HG02571 (cell line): ENCODE measurements around the gene MCU.
"Not testable (repeated sequence)": the region's sequence is repeated elsewhere in the genome, so short reads cannot be mapped to it uniquely, and the experiment has no call there.

Experiments
- ATAC-seq: cut with Tn5 transposase; IDR thresholded peaks from one replicate; pipeline ENCODE4 v1.9.1; 2021; ENCODE audit warnings: mild to moderate bottlenecking, moderate library complexity; ENCODE audit not compliant: unreplicated experiment

Gene MCU

DNA sequence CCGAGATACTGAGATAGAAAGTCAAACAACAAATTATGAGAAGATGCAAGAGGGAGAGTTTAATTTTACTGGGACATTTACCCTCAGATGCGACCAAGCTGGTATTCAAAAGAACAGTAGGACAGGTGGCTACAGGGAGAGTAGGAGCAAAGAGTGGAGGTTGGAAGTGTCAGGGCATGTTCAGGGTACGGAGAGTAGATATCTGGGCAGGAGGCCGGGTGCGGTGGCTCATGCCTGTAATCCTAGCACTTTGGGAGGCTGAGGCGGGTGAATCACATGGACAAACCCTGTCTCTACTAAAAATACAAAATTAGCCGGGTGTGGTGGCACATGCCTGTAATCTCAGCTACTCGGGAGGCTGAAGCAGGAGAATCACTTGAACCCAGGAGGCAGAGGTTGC lies 5.5 kb upstream of the MCU start:
- not testable (repeated sequence) for ATAC-seq

DNA sequence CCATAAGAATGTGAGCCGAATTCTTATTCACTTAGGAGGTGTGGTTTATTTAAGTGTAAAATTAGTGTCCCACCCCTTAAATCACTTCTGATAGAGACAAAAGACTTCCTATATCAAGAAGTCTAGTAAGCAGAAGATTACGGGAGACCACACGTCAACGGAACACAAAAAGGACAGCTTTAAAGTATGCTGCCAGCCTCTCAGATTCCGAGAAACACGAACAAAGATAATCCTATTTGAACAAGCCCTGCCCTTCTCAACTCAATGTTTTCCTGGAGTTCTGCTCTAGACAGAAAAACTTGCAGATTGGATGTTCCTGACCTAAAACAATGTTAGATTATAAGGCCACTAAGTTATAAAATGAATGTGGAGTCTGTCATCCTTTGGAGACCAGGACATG lies 4.9 kb upstream of the MCU start:
- no peak for ATAC-seq

DNA sequence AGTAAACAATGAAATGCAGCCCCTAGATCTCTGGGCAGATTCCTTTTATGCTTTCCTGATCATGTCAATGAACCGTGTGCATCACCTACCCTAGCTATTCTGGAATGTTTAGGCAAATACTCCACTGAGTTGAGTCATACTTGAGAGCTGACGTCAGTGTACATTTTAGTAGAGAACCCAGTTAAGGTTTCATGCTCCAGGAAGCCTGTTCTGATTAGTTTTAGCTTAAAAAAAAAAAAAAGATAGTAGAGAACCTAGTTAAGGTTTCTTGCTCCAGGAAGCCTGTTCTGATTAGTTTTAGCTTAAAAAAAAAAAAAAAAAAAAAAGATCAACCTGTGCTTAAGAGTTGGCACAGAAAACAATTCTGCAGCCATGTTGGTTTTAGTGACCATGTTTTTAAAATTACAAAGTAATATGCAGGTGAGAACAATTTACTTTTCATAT lies 3.7 kb upstream of the MCU start:
- no peak for ATAC-seq

DNA sequence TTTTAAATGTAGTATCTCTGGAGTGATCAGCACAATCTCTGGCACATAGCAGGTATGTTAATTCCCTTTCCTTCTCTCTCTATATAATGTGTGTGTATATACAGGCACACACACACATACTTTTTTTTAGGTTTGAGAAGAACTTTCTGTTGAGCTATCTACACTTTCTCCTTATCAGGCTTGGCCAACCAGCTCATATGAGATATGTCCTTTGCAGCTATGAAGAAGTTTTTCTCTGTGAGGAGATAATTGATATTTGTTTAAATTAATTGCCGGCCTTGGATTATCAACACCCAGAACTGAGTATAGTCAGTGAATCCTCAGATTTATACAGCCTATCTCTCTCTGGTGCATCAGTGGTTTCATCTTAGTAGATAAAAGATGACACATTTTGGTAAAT lies 2.3 kb upstream of the MCU start:
- no peak for ATAC-seq

DNA sequence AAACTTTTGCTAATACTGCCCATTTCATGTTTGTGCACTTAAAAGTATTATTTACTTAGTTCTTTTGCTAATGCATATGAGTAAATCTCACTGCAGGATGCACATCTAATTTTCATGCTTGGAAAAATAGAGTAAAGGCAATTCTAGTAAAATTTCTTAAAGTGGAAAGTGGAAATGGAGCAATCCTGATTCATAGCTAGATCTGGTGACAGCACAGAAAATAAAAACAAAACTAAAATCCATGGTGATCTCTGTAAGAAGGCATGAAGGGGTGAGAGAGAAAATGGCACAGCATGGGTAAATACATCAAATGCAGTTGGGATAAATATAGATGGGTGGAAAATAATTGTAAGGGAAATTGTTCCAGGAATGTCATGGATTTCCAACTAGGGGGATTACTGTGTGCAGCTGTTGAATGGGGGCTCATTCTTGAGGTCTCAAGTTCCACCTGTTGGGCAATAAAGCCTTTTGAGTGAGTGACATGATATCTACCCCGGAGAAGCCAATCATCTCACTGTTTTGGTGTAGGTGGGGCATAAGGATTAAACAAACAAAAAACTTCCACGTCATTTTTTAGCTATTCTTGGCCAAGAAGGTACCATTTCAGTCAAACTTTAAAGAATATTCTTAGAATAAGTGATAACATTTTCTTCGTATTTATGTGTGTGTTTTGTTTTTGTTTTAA lies 1.7 kb upstream of the MCU start:
- no peak for ATAC-seq

DNA sequence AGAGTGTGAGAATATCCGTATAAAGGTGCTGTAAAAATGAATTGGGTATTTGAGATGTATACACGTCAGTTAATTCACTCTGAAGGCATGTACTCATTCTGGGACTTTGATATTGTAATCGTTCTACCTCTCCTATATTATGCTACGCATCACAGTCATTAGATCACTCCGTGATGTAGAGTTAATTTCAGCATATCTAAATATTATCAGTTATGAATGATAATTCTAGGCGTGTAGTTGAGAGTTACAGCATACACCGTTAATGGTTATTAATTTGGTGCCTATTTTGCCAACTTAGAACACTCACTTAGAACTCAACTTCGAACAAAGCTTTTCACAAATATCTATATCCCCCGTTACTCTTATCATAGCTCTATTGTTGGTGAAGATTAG lies 477 bp upstream of the MCU start:
- no peak for ATAC-seq

DNA sequence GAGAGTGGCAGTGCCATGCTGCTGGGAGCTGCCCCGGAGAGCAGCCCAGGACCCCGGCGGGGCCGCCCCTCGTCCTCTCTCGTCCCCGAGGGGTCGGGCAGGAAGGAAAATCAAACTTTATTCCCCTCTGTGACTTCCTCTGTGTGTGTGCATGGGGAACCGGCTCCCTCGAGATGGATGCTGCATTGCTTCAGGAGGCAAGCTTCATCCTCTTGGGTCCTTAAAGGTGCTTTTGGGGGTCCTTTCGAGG lies 726 bp downstream of the MCU start:
- ATAC-seq = peak; percentile 1

DNA sequence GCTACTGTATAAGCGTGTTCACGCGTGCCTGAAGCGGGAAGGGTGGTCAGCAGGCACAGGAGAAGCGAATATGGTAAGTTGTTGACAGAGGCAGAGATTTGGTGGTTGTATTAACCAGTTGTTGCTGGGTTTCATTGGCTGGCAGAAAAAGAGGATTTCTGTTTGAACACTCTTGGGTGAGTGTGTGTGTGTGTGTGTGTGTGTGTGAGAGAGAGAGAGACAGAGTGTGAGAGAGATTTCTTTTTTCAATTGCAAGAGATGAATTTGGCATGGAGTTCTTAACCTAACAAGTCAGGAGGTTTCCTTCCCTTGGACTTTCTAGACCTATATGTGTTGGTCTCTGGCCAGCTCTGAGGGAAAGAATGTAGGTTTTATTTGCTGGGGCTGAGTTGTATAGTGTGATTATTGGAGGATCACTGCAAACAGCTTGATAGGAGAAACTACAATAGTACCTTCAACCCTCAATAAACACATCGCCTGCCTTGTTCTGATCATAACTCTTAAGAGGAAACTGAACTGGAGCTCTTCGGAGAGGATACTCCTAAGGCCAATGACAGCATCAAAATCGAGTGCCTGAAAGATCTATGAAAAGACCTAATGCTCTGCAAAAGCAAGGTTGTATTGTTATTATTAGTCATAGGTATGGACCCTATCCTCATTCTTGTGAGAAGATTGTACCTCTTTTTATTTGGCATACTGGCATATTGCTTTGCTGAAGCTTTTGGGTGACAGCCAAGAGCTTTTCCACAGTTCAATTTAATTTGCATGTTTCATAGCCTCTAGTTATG lies 1.2 kb downstream of the MCU start:
- no peak for ATAC-seq

DNA sequence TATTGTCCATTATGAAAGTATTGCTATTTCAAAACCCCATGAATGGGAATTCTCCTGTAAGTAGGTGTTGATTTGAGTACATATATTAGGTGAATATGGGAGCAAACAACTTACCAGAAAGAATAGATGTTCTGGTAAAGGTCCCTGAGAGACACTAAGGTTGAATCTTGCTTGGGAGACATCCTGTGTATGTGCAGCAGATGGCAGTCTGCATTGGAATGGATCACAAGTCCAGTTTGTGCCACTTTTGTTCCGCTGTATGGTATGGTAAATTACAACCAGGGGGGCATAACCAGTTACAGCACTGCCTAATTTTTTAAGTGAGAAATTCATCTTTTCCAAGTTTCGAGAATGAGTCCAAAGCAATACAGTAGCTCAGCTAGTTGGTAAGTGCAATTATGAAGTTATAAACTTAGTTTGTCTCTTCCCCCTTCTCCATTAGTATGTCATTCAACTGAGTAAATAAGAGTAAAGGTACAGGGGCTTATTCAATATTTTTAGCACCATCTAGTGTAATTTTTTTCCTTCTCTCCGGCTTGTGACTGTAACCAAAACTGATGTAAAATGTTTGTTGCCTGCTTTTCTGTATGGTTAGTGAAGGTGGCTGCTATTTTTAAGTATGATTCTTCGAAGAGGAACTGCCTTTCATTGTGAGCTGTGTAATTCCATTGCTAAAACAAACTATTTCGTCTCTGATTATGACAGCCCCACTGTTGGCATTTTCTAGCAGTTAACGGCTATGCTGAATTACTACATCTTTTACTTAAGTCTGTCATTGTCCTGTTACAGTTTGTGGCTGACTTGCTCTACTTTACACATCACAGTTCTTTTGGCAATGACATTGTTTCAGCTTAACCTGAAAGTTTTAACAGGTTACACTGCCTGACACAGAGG lies 2.8 kb downstream of the MCU start:
- ATAC-seq = no peak

DNA sequence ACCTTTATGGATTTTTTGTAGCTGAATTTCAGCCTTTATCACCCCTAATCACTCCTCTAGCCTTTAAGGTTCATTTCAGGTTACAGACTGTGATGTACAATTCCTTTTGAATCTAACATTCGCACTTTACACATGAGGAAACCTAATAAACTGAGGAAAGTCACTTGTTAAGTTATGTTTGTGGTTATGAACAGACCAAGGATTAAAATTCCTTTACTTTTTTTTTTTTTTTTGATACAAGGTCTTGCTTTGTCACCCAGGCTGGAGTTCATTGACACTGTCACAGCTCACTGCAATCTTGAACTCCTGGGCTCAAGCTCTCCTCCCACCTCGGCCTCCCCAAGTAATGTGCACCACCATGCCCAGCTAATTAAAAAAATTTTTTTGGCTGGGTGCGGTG lies 3.6 kb downstream of the MCU start:
- no peak for ATAC-seq

DNA sequence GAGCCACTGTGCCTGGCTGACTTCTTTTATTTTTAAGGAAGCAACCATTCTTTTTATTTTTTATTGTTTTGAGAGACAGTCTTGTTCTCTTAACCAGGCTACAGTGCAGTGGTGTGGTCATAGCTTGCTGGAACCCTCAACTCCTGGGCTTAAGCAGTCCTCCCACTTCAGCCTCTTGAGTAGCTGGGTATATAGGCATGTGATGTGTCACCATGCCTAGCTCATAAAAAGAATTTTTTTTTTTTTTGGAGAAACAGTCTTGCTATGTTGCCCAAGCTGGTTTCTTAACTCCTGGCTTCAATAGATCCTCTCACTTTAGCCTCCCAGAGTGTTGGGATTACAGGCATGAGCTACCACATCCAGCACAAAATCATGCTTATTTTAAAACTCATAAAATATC lies 5.8 kb downstream of the MCU start:
- ATAC-seq = no peak

DNA sequence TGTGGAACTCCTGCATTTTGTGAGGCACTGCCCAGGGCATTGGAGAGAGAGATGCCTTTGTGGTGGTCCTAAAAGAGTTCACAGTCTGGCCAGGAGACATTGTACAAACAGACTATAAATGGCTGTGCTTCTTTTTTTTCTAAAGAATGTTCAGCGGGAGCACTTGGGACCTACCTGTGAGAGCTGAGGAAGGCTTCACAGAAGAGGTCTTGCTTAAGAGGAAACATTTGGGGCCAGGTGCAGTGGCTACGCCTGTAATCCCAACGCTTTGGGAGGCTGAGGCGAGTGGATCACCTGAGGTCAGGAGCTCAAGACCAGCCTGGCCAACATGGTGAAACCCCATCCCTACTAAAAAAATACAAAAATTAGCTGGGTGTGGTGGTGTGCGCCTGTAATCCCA lies 10.5 kb downstream of the MCU start:
- ATAC-seq = not testable (repeated sequence)

DNA sequence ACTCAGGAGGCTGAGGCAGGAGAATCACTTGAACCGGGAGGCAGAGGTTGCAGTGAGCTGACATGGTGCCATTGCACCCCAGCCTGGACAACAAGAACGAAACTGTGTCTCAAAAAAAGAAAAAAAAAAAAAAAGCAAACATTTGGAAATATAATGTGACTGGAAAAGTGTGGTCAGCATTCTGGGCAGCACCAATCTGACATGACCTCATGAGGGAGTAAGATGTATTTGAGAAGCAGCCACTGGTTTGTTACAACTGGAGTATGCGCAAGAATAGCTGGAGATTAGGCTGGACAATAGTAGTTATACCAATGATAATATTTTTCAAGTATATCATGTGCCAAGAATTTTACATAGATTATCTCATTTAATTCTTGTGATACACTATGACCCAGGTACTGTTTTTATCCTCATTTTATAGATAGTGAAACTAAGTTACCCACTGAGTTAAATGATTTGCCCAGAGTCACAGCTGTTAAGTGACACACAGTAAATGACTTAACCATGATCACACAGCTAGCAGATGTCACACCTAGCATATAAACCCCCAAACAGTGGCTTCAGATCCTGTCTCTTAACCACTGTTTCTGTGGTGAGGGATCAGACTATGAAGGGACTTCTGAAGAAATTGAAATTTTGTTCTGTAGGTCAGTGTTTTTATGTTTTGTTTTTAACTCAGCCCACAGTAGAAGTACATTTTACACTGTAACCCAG lies 11.1 kb downstream of the MCU start:
- no peak for ATAC-seq

DNA sequence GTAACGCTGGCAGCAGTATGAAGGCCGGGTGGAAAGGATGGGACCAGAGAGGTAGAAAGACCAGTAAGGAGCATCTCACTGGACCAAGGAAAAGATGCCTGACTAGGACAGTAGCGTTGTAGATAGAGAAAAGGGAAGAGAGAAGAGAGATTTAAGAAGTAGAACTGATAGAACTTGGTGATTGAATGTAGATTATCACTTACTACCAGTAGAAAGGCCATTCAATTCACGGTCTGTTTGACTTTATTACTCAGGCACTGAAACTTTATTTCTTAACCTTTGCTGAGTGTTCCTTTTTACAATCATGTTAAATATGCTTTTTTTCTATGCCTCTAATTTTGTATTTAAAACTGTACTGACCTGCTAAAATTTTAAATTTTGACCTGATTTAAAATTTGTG lies 12.2 kb downstream of the MCU start:
- ATAC-seq = no peak

DNA sequence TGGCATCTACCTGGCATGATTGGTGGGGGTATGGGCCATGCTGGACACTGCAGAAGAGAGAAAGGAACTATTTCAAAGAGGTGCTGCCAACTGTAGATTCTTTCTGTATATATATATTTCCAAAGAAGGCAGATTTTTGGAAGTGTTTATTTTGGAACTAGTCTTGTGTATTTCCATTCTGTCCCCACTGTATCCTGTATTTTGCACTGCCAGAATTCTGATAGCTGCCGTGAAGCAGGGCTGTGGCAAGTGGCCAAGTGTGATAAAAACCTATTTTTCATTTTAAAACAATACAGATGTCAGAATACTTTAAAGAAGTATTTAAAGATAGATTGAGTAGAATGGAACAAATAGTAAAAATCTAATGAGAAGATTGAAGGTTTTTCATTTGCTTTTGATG lies 17.1 kb downstream of the MCU start:
- ATAC-seq = no peak

DNA sequence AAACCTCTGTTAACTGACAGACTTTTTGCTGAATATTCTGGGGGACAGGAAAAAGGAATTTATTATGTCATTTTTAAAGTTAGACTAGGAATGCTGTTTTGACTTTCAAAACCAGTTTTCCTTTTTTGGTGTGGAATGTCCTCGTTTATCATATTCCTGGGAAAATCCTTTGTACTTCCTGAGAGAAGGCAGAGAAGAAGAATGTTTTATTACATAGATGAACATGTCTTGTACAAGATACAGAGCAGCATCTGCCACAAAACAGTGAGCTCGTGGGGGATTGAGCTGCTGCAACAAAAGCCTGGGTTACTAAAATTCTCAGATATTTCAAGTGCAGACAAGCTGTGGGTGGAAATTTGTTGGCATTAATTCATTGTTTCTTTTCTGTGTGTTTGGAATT lies 20.2 kb downstream of the MCU start:
- ATAC-seq = no peak

DNA sequence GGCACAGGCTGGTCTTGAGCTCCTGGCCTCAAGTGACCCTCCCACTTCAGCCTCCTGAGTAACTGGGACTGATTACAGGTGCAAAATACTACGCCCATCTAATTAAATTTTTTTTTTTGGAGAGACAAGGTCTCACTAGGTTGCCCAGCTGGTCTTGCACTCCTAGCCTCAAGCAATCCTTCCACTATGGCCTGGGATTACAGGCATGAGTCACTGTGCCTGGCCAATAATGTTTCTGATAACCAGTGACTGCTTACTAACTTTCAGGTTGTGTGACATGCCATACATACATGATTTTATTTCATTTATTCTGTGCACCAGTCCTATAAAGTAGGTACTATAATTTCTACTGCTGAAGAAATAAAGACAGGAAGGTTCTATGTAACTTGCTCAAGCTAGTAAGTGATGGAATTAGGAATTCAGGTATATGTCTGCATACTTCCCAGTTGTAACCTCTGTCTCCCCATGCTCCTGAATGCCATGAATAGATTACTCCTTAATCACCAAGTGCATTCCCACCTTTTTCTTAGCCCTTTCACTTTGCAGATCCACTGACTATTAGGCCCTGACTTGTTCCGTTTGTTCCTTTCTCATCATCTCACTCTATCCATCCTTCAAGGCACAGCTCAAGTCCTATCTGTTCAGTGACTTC lies 28.1 kb downstream of the MCU start:
- no peak for ATAC-seq

DNA sequence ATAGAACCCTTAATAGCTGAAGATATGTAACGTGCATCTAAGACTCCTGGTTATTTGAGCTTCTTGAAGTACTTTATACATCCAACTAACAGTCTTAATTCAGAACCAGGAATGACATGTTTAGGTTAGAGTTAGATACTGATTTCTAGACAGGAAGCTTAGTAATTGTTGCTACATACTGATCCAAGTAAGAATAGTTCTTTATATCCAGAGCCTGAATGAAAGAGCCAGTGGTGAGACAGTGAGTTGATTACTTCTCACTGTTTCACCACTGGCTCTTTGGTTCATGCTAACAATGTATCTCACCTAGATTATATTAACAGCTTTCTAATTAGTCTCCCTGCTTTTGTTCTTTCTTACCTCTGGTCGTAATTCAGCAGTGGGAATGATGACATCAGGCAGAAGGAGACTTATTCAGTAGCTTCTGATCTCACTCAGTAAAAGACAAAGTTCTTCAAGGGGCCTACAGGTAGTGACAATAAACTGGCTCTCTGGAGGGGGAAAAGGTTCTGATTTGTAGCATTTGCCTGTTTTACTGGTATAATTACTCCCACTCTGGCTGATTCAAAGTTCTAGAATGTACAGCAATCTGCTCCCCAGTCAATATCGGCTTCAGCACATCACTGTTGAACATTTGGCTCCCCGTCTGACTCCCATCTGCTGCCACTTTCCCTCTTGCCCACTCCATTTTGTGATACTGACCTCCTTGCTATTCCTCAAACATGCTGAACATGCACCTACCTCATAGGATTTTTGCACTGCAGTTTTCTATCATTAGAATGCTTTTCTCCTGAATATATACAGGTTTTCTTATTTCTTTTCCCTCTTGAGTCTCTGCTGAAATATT lies 29.1 kb downstream of the MCU start:
- no peak for ATAC-seq

DNA sequence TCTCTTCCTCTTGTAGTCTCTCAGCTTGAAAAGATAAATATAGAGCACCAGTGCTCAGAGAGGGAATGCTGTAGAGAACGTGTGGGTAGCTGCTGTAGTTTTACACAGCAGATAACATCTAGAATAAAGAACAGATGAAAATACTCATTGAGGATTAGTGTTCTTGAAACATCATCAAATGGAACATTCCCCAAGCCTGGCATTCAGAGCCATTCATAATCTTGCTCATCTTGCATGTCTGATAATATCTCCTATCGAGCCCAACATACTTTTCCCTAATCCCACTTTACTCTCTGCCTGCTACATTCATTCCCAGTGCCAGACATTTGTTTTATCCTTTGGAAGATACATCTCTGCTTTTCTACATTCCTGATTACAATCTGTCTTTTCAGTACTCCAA lies 35.2 kb downstream of the MCU start:
- ATAC-seq = no peak

DNA sequence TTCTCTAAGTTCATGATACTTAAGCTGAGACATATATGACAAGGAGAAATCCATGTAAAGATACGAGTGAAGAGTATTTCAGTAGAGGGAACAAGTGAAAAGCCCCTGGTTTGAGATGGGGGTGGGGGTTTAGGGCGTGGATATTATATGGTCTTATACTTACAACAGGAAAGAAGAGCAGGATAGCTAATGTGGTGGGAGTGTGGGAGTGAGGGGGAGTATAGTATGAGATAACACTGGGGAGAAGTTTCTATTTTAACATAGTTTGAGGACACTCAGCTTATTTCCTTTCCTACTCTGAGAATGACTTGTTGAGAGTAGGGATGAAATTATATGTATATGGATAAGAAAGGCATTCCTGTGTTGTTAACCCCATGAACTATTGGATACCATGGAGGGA lies 36.5 kb downstream of the MCU start:
- no peak for ATAC-seq
